ENCODE data around the gene RSPH6A. TPM values are rescaled to one million over a fixed set of nuclear protein-coding genes. Genes with fewer than 3 reads are reported as not detected.

Gene RSPH6A
- polyA plus RNA-seq, 4 donors = not detected

GRCh38 chr19:45782162-45782691 lies 32.9 kb downstream of the RSPH6A start, which contains the start of gene DMPK:
Gene DMPK, minus strand, starts transcription at chr19:45782490. Its CDS starts 138 bp downstream, at chr19:45782352.
- no peak for DNase-seq (ENCODE audit: low read depth in 4 of 4, low spot score in 2 of 4)

GRCh38 chr19:45781214-45782161 lies 33.6 kb downstream of the RSPH6A start:
- no peak for DNase-seq (ENCODE audit: low read depth in 4 of 4, low spot score in 2 of 4)

GRCh38 chr19:45780448-45781213 lies 34.5 kb downstream of the RSPH6A start:
- DNase-seq (ENCODE audit: low read depth in 4 of 4, low spot score in 2 of 4) = no peak

- DNase-seq (ENCODE audit: low read depth in 4 of 4, low spot score in 2 of 4) = no peak
Observed at GRCh38 chr19:45780146-45780447, 35.0 kb downstream of the RSPH6A start.

- DNase-seq (ENCODE audit: low read depth in 4 of 4, low spot score in 2 of 4) = peak in 1 of 4 donors; percentile 70
Observed at GRCh38 chr19:45779231-45780145, 35.6 kb downstream of the RSPH6A start.

- DNase-seq (ENCODE audit: low read depth in 4 of 4, low spot score in 2 of 4) = no peak
Observed at GRCh38 chr19:45778010-45778661, 37.0 kb downstream of the RSPH6A start.

- no peak for DNase-seq (ENCODE audit: low read depth in 4 of 4, low spot score in 2 of 4)
Observed at GRCh38 chr19:45777395-45777961, 37.6 kb downstream of the RSPH6A start.

- no peak for DNase-seq (ENCODE audit: low read depth in 4 of 4, low spot score in 2 of 4)
Observed at GRCh38 chr19:45774765-45775164, 40.3 kb downstream of the RSPH6A start.

- no peak for DNase-seq (ENCODE audit: low read depth in 4 of 4, low spot score in 2 of 4)
Observed at GRCh38 chr19:45773384-45773783, 41.7 kb downstream of the RSPH6A start.

GRCh38 chr19:45772912-45773311 lies 42.2 kb downstream of the RSPH6A start:
- DNase-seq (ENCODE audit: low read depth in 4 of 4, low spot score in 2 of 4) = no peak

GRCh38 chr19:45772130-45772840 lies 42.8 kb downstream of the RSPH6A start:
- DNase-seq (ENCODE audit: low read depth in 4 of 4, low spot score in 2 of 4) = no peak

- no peak for DNase-seq (ENCODE audit: low read depth in 4 of 4, low spot score in 2 of 4)
Observed at GRCh38 chr19:45771311-45771933, 43.7 kb downstream of the RSPH6A start.

GRCh38 chr19:45770192-45771101 lies 44.7 kb downstream of the RSPH6A start:
- DNase-seq (ENCODE audit: low read depth in 4 of 4, low spot score in 2 of 4) = peak in 3 of 4 donors; percentile 89 to 95 (median 94)

GRCh38 chr19:45769821-45770191 lies 45.3 kb downstream of the RSPH6A start:
- DNase-seq (ENCODE audit: low read depth in 4 of 4, low spot score in 2 of 4) = no peak

GRCh38 chr19:45768984-45769782 lies 45.9 kb downstream of the RSPH6A start, which contains the start of gene SIX5:
Gene SIX5, minus strand, starts transcription at chr19:45769252. Its CDS starts 408 bp downstream, at chr19:45768844.
- DNase-seq (ENCODE audit: low read depth in 4 of 4, low spot score in 2 of 4) = peak; percentile 91 to 98 (median 95)

GRCh38 chr19:45768655-45768983 lies 46.5 kb downstream of the RSPH6A start:
- no peak for DNase-seq (ENCODE audit: low read depth in 4 of 4, low spot score in 2 of 4)

All from left renal cortex interstitium (tissue), 4 donors.